ENCODE measurements around the gene ZNF419.

Gene ZNF419

DNA sequence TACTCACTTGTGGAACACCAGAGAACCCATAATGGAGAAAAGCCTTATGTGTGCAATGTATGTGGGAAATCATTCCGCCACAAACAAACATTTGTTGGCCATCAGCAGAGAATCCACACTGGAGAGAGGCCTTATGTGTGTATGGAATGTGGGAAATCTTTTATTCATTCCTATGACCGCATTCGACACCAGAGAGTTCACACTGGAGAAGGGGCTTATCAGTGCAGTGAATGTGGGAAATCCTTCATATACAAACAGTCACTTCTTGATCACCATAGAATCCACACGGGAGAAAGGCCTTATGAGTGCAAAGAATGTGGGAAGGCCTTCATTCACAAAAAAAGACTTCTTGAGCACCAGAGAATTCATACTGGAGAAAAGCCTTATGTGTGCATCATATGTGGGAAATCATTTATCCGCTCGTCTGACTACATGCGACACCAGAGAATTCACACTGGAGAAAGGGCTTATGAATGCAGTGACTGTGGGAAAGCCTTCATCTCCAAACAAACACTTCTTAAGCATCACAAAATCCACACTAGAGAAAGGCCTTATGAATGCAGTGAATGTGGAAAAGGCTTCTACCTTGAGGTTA, 50.5 kb downstream of the ZNF419 start:
- DNase-seq: no peak

All from DMS53 (cell line).